ENCODE measurements around the gene TRMT2A. TPM values are rescaled to one million over a fixed set of nuclear protein-coding genes. Genes with fewer than 3 reads are reported as not detected.

The TRMT2A gene
- polyA plus RNA-seq, 3 donors, result 32.2 to 47.9 (median 43.0) TPM

DNA sequence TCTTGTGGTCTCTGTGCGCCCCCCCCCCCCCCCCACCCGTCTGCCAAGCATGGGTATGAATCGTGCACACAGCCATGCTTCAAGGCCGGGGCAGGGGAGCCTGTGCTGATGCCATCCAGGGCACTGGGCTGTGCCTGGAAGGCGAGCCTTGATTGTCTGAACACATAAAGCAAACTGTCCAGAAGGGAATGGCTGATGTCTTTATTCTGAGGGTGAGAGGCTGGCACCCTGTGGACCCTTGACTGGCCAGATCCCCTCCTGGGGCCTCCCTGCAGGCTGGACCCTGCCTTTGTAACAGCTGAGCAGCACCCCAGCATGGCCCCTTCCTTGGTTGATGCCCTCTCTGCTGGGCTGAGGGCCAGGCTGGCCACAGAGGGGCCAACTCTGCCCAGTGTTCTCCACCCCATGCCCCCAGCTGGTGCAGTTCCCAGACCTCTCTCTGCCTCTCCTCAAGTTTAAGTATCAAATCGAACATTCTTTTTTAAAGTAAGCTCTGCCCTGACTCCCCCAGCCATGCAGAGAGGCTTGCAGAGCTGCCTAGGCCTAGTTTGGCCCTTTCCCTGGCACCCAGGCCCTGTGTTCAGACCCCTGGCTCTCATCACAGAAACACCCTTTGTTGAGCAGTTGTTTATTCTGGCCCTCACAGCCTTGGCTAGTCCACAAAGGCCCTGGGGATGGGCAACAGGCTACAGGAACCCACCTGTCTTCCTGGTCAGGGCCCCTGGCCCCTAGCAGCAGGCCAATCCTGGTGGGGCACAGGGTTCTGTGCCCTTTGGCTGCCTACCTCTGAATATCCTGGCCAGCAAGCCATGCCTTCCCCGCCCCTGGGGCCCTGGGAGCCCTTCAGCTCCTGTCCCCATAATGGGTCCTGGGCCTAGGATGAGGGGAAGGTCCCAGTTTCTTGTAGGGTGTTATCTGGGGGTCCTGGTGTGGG, 5.1 kb downstream of the TRMT2A start:
- 38 to 82% (median 80%) methylated on average over 6 to 7 of the region's 7 CpGs for WGBS, 3 donors
- no peak overlapping the region for H3K27ac ChIP-seq (ENCODE audit: low read depth, low read length)

DNA sequence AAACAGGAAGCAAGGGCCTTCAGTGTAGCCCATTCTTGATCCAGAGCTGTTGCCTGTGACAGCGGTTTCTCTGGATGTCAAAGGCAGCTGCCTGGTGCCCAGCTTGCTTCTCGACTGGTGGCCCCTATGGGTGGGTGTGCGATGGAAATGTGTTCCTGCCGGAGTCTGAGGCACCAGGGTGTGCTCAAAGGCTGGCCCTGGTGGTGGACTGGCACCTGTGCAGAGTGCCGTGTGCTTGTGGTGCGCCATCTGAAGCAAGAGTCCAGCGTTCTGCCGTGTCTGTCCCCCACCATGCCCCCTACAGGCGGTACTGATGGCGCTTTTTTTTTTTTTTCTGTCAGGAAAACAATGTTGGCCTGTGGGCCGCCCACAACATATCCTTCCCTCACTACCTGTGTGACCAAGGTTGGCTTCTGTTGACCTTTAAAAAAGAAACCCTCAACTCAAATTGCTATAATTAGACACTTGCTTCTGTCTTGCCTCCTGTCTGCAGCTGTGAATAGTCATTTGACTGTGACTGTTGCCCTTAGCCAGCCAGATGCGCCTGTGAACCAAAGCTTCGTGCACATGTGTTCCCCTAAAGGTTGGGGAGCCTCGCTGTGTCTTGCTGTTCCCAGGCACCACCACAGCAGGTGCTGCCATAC, 5.9 kb downstream of the TRMT2A start:
- no peak overlapping the region for H3K27ac ChIP-seq (ENCODE audit: low read depth, low read length)
- 51 to 65% (median 62%) methylated on average over 14 of the region's 14 CpGs for WGBS, 3 donors

DNA sequence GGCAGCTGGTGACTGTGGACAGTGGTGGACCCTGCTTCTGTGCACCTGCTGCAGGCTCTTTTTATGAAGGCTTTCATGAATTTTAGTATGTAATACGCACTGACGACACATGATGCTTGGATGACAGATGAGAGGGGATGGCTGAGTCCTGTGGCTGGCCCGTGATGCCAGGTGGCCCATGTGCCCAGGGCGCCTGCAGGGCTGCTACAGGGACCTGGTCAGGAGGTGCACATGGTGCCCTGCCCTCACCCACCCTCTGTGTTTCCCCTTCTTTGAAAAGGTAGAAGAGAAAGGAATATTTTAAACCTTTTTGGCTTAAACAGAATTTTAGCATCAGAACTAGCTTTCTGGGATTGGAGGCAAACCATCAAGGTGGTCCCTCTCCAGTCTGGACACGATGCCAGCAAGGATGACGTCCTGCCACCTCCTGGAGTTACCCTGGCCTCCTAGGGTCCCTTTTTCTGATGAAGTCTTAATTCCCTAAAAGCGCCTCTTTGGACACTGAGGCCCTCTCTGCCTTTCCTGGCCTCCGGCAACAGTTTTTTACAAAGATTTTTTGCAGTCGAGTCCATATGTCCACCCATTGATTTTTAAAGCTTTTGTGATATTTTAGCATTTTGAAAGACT, 6.6 kb downstream of the TRMT2A start:
- no peak overlapping the region for H3K27ac ChIP-seq (ENCODE audit: low read depth, low read length)
- 87 to 92% (median 91%) methylated on average over 9 of the region's 9 CpGs for WGBS, 3 donors

DNA sequence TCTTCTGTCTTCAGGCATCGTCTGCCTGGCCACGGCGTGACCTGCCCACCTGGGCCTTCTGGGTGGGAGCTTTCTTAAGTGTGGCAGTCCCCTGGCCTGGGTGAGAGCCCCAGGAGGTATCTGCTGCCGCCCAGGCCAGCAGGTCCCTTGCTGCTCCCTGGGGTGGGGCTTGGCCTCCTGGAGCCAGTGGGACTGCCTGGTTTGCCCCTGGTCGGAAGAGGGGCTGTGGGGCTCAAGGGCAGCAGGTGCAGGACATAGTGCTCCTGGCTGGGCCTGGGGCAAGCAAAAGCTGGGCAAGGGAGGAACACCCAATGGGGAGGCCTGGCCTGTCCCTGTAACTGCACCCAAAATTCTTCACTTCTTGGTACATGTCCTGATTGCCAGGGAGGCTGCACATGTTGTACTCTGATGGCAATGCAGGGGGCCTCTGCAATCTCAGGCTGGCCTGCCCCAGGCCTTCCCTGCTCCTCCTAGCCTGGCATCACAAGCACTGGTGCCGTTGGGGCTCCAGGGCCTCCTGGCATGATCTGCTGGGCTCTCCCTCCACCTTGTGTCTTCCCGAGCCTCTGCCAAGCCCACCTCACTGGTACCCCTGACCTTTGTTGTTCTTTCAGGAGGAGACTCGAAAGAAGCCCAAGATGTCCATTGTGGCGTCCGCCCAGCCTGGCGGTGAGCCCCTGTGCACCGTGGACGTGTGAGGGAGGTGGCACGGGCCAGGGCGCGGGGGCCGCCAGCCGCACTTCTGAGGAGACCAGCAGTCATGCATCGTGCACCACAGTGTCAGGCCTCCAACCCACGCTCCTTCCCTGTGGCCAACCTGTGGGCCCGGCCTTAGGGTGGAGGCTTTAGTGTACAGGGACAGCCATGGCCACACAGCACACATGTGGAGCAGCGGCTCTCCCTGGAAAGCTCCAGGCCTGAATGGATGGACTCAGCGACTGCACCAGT, 7.3 kb downstream of the TRMT2A start:
- 86% methylated on average over 23 of the region's 23 CpGs for WGBS, 3 donors
- no peak overlapping the region for H3K27ac ChIP-seq (ENCODE audit: low read depth, low read length)

- no peak overlapping the region for H3K27ac ChIP-seq (ENCODE audit: low read depth, low read length)
- 89 to 91% (median 90%) methylated on average over 12 of the region's 12 CpGs for WGBS, 3 donors
These were observed 8.2 kb downstream of the TRMT2A start for GRCh38 chr22:20108757-20109230.

- WGBS, 3 donors, result 78 to 88% (median 88%) methylated on average over 13 of the region's 13 CpGs
- no peak overlapping the region for H3K27ac ChIP-seq (ENCODE audit: low read depth, low read length)
These were observed 8.9 kb downstream of the TRMT2A start for GRCh38 chr22:20107951-20108756.

DNA sequence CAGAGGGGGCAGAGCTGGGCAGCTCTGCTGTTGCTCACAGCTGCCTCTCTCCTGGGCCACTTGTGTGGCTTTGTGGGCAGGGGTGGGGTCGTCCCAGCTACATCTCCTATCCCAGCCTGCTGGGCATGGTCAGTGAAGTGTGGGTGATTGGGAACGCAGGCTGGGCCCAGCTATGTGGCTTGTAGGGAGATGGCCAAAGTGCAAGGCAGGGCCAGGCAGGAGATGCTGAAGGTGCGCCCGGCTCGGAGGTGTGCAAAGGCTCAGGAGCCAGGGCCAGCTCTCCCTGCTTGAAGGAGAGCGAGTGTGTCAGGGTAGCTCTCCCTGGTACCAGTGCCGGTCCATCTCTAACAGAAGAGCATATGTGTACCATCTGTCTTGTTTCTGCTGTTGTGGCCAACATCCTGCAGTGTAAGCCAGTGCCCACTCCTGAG, 9.5 kb downstream of the TRMT2A start:
- WGBS, 3 donors, result 92 to 98% (median 94%) methylated on average over 7 of the region's 7 CpGs
- no peak overlapping the region for H3K27ac ChIP-seq (ENCODE audit: low read depth, low read length)

DNA sequence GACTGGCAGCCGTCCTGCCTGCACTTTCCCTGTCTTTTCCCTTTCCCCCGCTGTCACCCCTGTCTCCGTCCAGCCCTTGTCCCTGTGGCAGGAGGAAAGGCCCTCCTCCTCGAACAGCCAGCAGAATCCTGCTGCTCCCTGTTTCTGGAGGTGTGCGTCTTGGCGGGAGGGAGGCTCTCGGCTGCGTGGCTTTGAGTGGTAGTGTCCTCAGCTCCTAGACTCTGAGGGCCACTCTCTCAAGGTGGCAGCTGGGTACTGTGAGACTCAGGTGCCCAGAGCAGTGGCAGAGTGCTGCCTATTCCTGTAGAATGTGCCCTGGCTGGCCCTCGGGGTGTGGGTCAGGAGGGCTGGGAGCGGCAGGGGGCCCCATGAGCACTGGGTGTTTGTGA, 10.2 kb downstream of the TRMT2A start:
- WGBS, 3 donors, result 94 to 96% (median 95%) methylated on average over 10 of the region's 10 CpGs
- no peak overlapping the region for H3K27ac ChIP-seq (ENCODE audit: low read depth, low read length)

- 88 to 91% (median 90%) methylated on average over 20 of the region's 20 CpGs for WGBS, 3 donors
These were observed 10.7 kb downstream of the TRMT2A start for GRCh38 chr22:20106205-20106848.

GRCh38 chr22:20105456-20106204, 11.4 kb downstream of the TRMT2A start:
- no peak overlapping the region for H3K27ac ChIP-seq (ENCODE audit: low read depth, low read length)
- WGBS, 3 donors, result 94 to 99% (median 97%) methylated on average over 7 of the region's 7 CpGs

More at GRCh38 chr22:20106205-20106848, 10.7 kb downstream of the TRMT2A start:
- H3K27ac ChIP-seq (ENCODE audit: low read depth, low read length), result no peak overlapping the region

- WGBS, 3 donors, result 90 to 94% (median 94%) methylated on average over 12 of the region's 12 CpGs
- no peak overlapping the region for H3K27ac ChIP-seq (ENCODE audit: low read depth, low read length)
These were observed 14.7 kb downstream of the TRMT2A start for GRCh38 chr22:20102203-20102780.

- 70 to 75% (median 71%) methylated on average over 8 of the region's 8 CpGs for WGBS, 3 donors
- H3K27ac ChIP-seq (ENCODE audit: low read depth, low read length), result no peak overlapping the region
These were observed 15.4 kb downstream of the TRMT2A start for GRCh38 chr22:20101638-20102037.

GRCh38 chr22:20099099-20099711, 17.8 kb downstream of the TRMT2A start:
- 95% methylated on average over 6 of the region's 6 CpGs for WGBS, 3 donors
- H3K27ac ChIP-seq (ENCODE audit: low read depth, low read length), result no peak overlapping the region

GRCh38 chr22:20096574-20097420, 20.2 kb downstream of the TRMT2A start:
- H3K27ac ChIP-seq (ENCODE audit: low read depth, low read length), result no peak overlapping the region
- 96 to 100% (median 99%) methylated on average over 2 of the region's 2 CpGs for WGBS, 3 donors

DNA sequence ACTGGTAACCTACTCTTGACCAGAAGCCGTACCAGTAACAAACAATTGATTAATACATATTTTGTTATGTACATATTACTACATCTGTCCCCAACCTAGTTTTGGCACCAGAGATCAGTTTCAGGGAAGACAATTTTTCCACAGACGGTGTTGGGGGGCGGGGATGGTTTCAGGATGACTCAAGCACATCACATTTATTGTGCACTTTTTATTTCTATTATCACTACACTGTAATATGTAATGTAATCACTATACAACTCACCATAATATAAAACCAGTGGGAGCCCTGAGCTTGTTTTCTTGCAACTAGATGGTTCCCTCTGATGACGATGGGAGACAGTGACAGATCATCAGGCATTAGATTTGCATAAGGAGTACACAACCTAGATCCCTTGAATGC, 21.5 kb downstream of the TRMT2A start:
- H3K27ac ChIP-seq (ENCODE audit: low read depth, low read length), result no peak overlapping the region
- 91 to 97% (median 96%) methylated on average over 4 of the region's 4 CpGs for WGBS, 3 donors
